Retinal pigment epithelial cell (primary cell): ENCODE data around the gene COIL.

ENCODE experiments used
- DNase-seq: peaks from one replicate; pipeline ENCODE4 v3.0.0-alpha.2; 2010; ENCODE audit warnings: low read depth
- H3K4me3 ChIP-seq: 2 replicates; pipeline ENCODE4 v1.5.1; 2011; ENCODE audit warnings: mild to moderate bottlenecking, low read length, control low read depth, moderate library complexity
- TF ChIP-seq, protein P1 (sequence below): conservative IDR thresholded peaks from 2 replicates; pipeline ENCODE4 v1.5.1; 2011; ENCODE audit warnings: low read depth, low read length, control low read depth, inconsistent platforms

The COIL gene

DNA sequence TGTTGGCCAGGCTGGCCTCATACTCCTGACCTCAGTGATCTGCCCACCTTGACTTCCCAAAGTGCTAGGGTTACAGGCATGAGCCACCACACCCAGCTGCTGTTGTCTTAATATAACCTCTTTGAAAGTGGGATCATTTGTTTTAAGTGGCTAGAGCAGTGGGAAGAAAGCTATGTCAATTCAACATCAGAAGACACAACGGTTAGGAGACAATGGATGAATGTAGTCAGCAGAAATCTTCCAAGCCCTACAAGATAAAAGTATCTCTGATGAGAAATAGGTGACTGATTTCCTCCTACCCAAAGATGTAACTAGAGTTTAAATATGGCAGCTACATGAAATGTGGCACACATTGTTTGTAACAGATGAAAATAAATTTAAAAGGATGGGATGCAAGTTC, 27.0 kb downstream of the COIL start:
- TF ChIP-seq, protein P1, sequence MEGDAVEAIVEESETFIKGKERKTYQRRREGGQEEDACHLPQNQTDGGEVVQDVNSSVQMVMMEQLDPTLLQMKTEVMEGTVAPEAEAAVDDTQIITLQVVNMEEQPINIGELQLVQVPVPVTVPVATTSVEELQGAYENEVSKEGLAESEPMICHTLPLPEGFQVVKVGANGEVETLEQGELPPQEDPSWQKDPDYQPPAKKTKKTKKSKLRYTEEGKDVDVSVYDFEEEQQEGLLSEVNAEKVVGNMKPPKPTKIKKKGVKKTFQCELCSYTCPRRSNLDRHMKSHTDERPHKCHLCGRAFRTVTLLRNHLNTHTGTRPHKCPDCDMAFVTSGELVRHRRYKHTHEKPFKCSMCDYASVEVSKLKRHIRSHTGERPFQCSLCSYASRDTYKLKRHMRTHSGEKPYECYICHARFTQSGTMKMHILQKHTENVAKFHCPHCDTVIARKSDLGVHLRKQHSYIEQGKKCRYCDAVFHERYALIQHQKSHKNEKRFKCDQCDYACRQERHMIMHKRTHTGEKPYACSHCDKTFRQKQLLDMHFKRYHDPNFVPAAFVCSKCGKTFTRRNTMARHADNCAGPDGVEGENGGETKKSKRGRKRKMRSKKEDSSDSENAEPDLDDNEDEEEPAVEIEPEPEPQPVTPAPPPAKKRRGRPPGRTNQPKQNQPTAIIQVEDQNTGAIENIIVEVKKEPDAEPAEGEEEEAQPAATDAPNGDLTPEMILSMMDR, result no peak
- no peak for DNase-seq
- no peak overlapping the region for H3K4me3 ChIP-seq

GRCh38 chr17:56933151-56933745, 27.6 kb downstream of the COIL start:
- no peak for DNase-seq
- H3K4me3 ChIP-seq, result no peak overlapping the region
- TF ChIP-seq, protein P1, result no peak

DNA sequence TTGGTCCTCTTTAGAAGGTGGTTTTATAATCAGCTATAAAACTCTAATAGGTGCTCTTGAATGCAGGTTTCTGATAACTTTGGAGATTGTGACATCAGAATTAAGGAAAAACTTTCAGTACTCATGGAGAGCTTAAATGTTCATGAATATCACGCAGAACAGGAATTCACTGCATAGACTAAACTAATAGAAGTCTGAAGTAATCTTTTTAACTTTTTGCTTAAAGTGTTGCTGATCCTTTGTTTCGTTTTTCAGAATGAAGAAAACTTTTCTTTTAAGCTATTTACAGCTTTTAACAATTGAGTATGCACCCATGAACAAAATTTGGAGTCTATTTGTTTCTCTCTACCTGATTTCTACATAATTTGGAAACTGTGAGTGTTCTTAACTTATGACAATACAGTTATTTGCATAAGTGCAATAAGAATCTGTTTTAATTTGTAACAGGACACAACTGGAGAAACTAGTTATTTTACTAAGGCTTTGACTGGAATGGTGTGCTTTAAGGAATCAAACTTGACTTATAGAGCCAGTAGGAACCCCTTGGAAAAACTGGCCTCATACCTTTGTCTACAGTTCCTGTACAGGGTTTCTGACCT, 30.0 kb downstream of the COIL start:
- H3K4me3 ChIP-seq, result no peak overlapping the region
- TF ChIP-seq, protein P1, result no peak
- no peak for DNase-seq

DNA sequence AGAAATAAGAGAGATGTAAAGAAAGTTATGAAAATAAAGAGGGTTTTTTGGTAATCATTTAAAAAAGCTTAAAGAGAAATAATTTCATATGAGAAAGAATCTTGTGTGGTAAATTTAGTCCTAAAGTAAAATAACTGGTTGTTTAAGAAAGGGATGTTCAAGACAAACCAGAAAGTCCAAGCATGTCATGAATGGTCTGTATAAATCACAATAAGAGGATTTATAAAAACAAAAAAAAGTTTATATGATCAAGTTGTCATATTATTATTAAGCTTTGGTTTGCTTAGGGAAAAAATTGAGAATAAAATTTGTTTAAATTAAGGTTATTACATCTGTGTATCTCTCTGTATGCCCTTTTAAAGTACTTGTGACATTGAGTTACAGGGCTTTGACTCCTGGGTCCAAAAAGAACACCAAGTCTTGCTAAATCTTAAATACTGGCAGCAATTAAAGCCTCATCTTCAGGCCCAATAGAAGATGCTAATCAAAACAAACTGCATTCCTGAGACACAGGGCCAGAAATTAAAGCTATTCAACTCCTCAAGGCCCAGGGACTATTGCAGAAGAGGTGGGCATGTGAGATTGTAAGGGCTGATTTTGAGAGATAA, 31.4 kb downstream of the COIL start:
- no peak overlapping the region for H3K4me3 ChIP-seq
- TF ChIP-seq, protein P1, result no peak
- DNase-seq, result no peak

- TF ChIP-seq, protein P1, result no peak
- H3K4me3 ChIP-seq, result no peak overlapping the region
- DNase-seq, result no peak
Measured at GRCh38 chr17:56928586-56928985, 32.3 kb downstream of the COIL start.

DNA sequence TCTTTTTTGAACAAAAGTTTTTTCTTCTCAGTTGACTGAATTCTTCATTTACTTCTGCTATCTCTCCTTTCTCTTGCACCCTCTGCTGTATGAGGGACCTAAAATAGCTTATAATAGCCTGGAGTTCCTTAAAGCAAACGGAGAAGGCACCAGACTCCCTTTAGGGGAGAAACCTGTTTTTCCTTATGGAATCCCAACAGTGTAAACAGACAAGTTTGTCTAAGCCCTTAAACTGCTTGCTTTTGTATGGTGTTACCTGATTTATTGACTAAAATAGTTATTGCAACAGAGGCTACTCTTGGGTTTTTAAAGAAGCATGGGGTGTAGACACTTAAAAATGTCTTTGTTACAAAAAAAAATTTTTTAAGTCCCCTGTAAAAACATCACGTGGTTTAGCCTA, 34.1 kb downstream of the COIL start:
- DNase-seq, result no peak
- TF ChIP-seq, protein P1, result no peak
- H3K4me3 ChIP-seq, result no peak overlapping the region

GRCh38 chr17:56926270-56926669, 34.6 kb downstream of the COIL start:
- no peak for DNase-seq
- H3K4me3 ChIP-seq, result no peak overlapping the region
- TF ChIP-seq, protein P1, result no peak
